MM.1S (cell line): Measurements from ENCODE around the gene B3GNT5.

Source experiments
- DNase-seq: peaks from one replicate; pipeline ENCODE4 v3.0.0-alpha.2; 2015
- H2AFZ ChIP-seq: fragments of 300-600 bp; sonication (generic); 2 replicates; pipeline ENCODE4 v1.6.0; 2016; ENCODE audit warnings: antibody characterized with exemption, low read length
- H3F3A ChIP-seq: fragments of 300-600 bp; sonication (generic); 2 replicates; pipeline ENCODE4 v1.6.1; 2016; ENCODE audit warnings: mild to moderate bottlenecking, antibody characterized with exemption, low read length, moderate library complexity, mixed read lengths; ENCODE audit not compliant: insufficient read depth
- H3K27ac ChIP-seq: fragments of 300-600 bp; sonication (generic); 2 replicates; pipeline ENCODE4 v1.5.1; 2016; ENCODE audit warnings: mild to moderate bottlenecking, low read length
- H3K27me3 ChIP-seq: fragments of 300-600 bp; sonication (generic); replicated peaks from 2 replicates; pipeline ENCODE4 v1.6.0; 2016; ENCODE audit warnings: low read length; ENCODE audit not compliant: insufficient read depth
- H3K36me3 ChIP-seq: fragments of 300-600 bp; sonication (generic); replicated peaks from 2 replicates; pipeline ENCODE4 v1.6.1; 2016; ENCODE audit warnings: mild to moderate bottlenecking, low read length, mixed read lengths; ENCODE audit not compliant: insufficient read depth
- H3K4me1 ChIP-seq: fragments of 300-600 bp; sonication (generic); 2 replicates; pipeline ENCODE4 v1.6.1; 2016; ENCODE audit warnings: low read length, mixed read lengths
- H3K4me2 ChIP-seq: fragments of 300-600 bp; sonication (generic); 2 replicates; pipeline ENCODE4 v1.6.0; 2016; ENCODE audit warnings: low read depth, low read length
- H3K4me3 ChIP-seq: fragments of 300-600 bp; sonication (generic); 2 replicates; pipeline ENCODE4 v1.5.1; 2016; ENCODE audit warnings: low read length, mixed read lengths
- H3K79me2 ChIP-seq: fragments of 300-600 bp; sonication (generic); 2 replicates; pipeline ENCODE4 v1.6.1; 2016; ENCODE audit warnings: mixed run types, low read length, mixed read lengths
- H3K9ac ChIP-seq: fragments of 300-600 bp; sonication (generic); 2 replicates; pipeline ENCODE4 v1.6.1; 2016; ENCODE audit warnings: low read length, mixed read lengths
- H3K9me2 ChIP-seq: fragments of 300-600 bp; sonication (generic); replicated peaks from 2 replicates; pipeline ENCODE4 v1.6.1; 2016; ENCODE audit warnings: mild to moderate bottlenecking, low read length, mixed read lengths; ENCODE audit not compliant: insufficient read depth
- H3K9me3 ChIP-seq: fragments of 300-600 bp; sonication (generic); replicated peaks from 2 replicates; pipeline ENCODE4 v1.6.1; 2016; ENCODE audit warnings: mild to moderate bottlenecking, low read length, mixed read lengths; ENCODE audit not compliant: insufficient read depth
- H4K20me1 ChIP-seq: fragments of 300-600 bp; sonication (generic); 2 replicates; pipeline ENCODE4 v1.6.1; 2016; ENCODE audit warnings: mild to moderate bottlenecking, low read length, moderate library complexity, mixed read lengths; ENCODE audit not compliant: insufficient read depth
- EZH2 ChIP-seq: fragments of 300-600 bp; sonication (generic); optimal IDR thresholded peaks from 2 replicates; pipeline ENCODE3; 2017; ENCODE audit warnings: low read depth, mild to moderate bottlenecking, antibody characterized with exemption, low read length, mixed read lengths
- EZH2phosphoT487 ChIP-seq: fragments of 300-600 bp; sonication (generic); IDR thresholded peaks from 2 replicates; pipeline ENCODE4 v1.6.1; 2018; ENCODE audit warnings: antibody characterized with exemption, low read length
- TF ChIP-seq, protein P1 (sequence below): fragments of 300-600 bp; sonication (generic); IDR thresholded peaks from 2 replicates; pipeline ENCODE4 v1.5.1; 2016; ENCODE audit warnings: antibody characterized with exemption, low read length, mixed read lengths

Gene B3GNT5

DNA sequence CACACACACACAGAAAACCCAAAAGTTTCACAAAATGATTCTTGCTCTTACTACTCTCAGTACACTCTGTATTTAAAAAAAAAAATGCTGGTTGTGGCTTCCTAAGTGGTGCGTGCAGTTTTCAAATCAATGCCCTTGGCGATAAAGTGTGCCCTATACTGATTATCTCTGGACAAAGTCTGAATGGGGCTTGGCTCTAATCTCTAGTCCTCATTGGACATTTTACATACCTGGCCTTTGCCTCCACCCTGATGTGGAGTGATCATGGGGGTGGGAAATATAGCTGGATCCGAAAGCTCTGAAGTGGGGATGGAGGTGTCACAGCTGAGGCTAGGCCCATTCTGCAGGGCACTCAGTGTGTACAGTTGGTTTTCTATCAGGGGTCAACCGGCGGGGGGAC lies 14.1 kb downstream of the B3GNT5 start:
- Histone ChIP-seq H3K4me3 (no peak overlapping the region), H3K4me1 (no peaks in the 10 kb centered on the region), H3K36me3 (no peaks in the 10 kb centered on the region), H3K4me2 (no peak overlapping the region), H3K9me3 (no peaks in the 10 kb centered on the region), H2AFZ (no peak overlapping the region), H3K79me2 (no peaks in the 10 kb centered on the region), H3F3A (no peaks in the 10 kb centered on the region), H4K20me1 (no peaks in the 10 kb centered on the region), H3K27me3 (no peaks in the 10 kb centered on the region), H3K27ac (no peak overlapping the region), H3K9me2 (no peaks in the 10 kb centered on the region), H3K9ac (no peak overlapping the region)
- DNase-seq = no peak
- TF ChIP-seq EZH2phosphoT487 = no peak
- no peak for TF ChIP-seq EZH2
- TF ChIP-seq, protein P1, sequence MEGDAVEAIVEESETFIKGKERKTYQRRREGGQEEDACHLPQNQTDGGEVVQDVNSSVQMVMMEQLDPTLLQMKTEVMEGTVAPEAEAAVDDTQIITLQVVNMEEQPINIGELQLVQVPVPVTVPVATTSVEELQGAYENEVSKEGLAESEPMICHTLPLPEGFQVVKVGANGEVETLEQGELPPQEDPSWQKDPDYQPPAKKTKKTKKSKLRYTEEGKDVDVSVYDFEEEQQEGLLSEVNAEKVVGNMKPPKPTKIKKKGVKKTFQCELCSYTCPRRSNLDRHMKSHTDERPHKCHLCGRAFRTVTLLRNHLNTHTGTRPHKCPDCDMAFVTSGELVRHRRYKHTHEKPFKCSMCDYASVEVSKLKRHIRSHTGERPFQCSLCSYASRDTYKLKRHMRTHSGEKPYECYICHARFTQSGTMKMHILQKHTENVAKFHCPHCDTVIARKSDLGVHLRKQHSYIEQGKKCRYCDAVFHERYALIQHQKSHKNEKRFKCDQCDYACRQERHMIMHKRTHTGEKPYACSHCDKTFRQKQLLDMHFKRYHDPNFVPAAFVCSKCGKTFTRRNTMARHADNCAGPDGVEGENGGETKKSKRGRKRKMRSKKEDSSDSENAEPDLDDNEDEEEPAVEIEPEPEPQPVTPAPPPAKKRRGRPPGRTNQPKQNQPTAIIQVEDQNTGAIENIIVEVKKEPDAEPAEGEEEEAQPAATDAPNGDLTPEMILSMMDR = no peak

DNA sequence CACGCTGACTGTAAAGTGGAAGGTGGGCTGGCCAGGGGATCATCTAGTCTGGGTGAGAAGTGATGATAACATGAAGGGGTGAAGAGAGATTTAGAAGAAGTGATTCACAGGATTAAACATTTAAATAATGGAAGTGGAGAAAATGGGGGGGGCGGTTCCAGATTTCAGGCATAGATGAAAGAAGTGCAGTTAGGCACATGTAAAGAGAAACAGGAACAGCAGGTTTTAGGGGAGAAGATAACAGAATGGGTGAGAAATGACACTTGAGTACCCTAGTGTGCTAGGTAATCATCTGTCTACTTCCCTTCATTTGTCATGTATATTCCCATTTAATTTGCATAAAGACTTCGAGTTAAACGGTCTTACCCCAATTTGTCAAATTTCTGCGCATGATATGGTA lies 15.3 kb downstream of the B3GNT5 start:
- Histone ChIP-seq H3K9ac (no peak overlapping the region), H3K4me1 (no peaks in the 10 kb centered on the region), H3K4me3 (no peak overlapping the region), H3K27ac (no peak overlapping the region), H3K27me3 (no peaks in the 10 kb centered on the region), H3K36me3 (no peaks in the 10 kb centered on the region), H3F3A (no peaks in the 10 kb centered on the region), H4K20me1 (no peaks in the 10 kb centered on the region), H3K9me3 (no peaks in the 10 kb centered on the region), H3K4me2 (no peak overlapping the region), H3K79me2 (no peaks in the 10 kb centered on the region), H2AFZ (no peak overlapping the region), H3K9me2 (no peaks in the 10 kb centered on the region)
- TF ChIP-seq EZH2phosphoT487 (no peak), EZH2 (no peak)
- TF ChIP-seq, protein P1 = no peak
- DNase-seq = no peak

DNA sequence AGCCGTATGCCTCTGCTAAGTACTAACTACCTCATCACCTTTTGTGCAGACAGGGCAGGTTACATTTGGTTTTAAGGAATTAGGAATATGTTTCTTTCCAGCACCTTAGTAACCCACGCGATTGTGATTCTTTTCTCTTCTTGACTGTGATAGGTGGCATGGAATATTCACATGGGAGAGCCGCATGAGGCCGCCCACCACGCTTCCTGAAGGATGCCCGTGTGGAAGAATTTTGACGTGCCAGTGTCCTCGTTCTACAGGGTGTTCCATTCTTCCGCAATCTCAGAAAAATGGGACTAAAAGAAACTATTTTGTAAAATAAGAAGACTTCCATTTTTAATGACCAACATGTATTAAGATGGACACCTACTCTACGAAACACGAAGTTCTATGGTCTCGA lies 16.3 kb downstream of the B3GNT5 start:
- Histone ChIP-seq H3K9me3 (no peaks in the 10 kb centered on the region), H3K4me1 (no peaks in the 10 kb centered on the region), H3K9ac (no peak overlapping the region), H2AFZ (no peak overlapping the region), H3K27ac (no peak overlapping the region), H3F3A (no peaks in the 10 kb centered on the region), H3K4me3 (no peak overlapping the region), H3K4me2 (no peak overlapping the region), H4K20me1 (no peaks in the 10 kb centered on the region), H3K27me3 (no peaks in the 10 kb centered on the region), H3K36me3 (no peaks in the 10 kb centered on the region), H3K79me2 (no peaks in the 10 kb centered on the region), H3K9me2 (no peaks in the 10 kb centered on the region)
- DNase-seq = no peak
- TF ChIP-seq, protein P1 = no peak
